ENCODE data around the gene ACAP2. TPM values are rescaled to one million over a fixed set of nuclear protein-coding genes. Genes with fewer than 3 reads are reported as not detected.

ACAP2 gene
- total and polyA plus RNA-seq, 2 donors (not counting 1 experiment from before 2014, with no cell fraction given): 33.7 to 86.5 TPM

GRCh38 chr3:195388380-195388779 is 54.4 kb downstream of the ACAP2 start:
- H3K4me2 ChIP-seq (ENCODE audit: extremely low read depth, insufficient read depth, low read length): no peak overlapping the region
- no peaks in the 10 kb centered on the region for H3K9me3 ChIP-seq (ENCODE audit: control insufficient read depth, insufficient read depth, low read depth, low read length)
- H2AFZ ChIP-seq (ENCODE audit: low read length): no peak overlapping the region
- no peaks in the 10 kb centered on the region for H4K20me1 ChIP-seq (ENCODE audit: control insufficient read depth, extremely low read depth, insufficient read depth, low read length)
- H3K79me2 ChIP-seq (ENCODE audit: control insufficient read depth, insufficient read depth, low read length): peaks cover 2% of the 10 kb centered on the region
- no peak for TF ChIP-seq CTCF (conservative IDR thresholded peaks at IDR 0.05 in 1 of 2, IDR thresholded peaks at IDR 0.05 in 1 of 2; ENCODE audit: low read depth in 1 of 2, low read length in 2 of 2)
- no peak for TF ChIP-seq EZH2 (IDR thresholded peaks at IDR 0.05; ENCODE audit: low read length, missing control alignments)
- no peak overlapping the region for H3K4me3 ChIP-seq (replicated peaks in 1 of 4; ENCODE audit: control extremely low read depth in 1 of 4, insufficient read depth in 1 of 4, low read depth in 3 of 4, low read length in 4 of 4)
- no peaks in the 10 kb centered on the region for H3K27me3 ChIP-seq (ENCODE audit: control insufficient read depth, insufficient read depth, low read length)
- DNase-seq (ENCODE audit: low read depth in 2 of 2): no peak
- no peaks in the 10 kb centered on the region for H3K4me1 ChIP-seq (ENCODE audit: control insufficient read depth, extremely low read depth, insufficient read depth, low read length)
- no peak overlapping the region for H3K27ac ChIP-seq (ENCODE audit: insufficient read depth, low read length)
- no peak overlapping the region for H3K9ac ChIP-seq (ENCODE audit: insufficient read depth, low read length)
- H3K36me3 ChIP-seq (ENCODE audit: control insufficient read depth, insufficient read depth, low read length): no peaks in the 10 kb centered on the region

GRCh38 chr3:195386739-195387138 is 56.1 kb downstream of the ACAP2 start:
- TF ChIP-seq EZH2 (IDR thresholded peaks at IDR 0.05; ENCODE audit: low read length, missing control alignments) (no peak), CTCF (conservative IDR thresholded peaks at IDR 0.05 in 1 of 2, IDR thresholded peaks at IDR 0.05 in 1 of 2; ENCODE audit: low read depth in 1 of 2, low read length in 2 of 2) (no peak)
- no peaks in the 10 kb centered on the region for H3K79me2 ChIP-seq (ENCODE audit: control insufficient read depth, insufficient read depth, low read length)
- no peak for DNase-seq (ENCODE audit: low read depth in 2 of 2)

GRCh38 chr3:195385526-195385925 is 57.3 kb downstream of the ACAP2 start:
- Histone ChIP-seq H3K27ac (ENCODE audit: insufficient read depth, low read length) (no peak overlapping the region), H3K27me3 (ENCODE audit: control insufficient read depth, insufficient read depth, low read length) (no peaks in the 10 kb centered on the region), H3K9ac (ENCODE audit: insufficient read depth, low read length) (no peak overlapping the region), H3K4me2 (ENCODE audit: extremely low read depth, insufficient read depth, low read length) (no peak overlapping the region), H4K20me1 (ENCODE audit: control insufficient read depth, extremely low read depth, insufficient read depth, low read length) (no peaks in the 10 kb centered on the region), H2AFZ (ENCODE audit: low read length) (no peak overlapping the region), H3K9me3 (ENCODE audit: control insufficient read depth, insufficient read depth, low read depth, low read length) (no peaks in the 10 kb centered on the region), H3K79me2 (ENCODE audit: control insufficient read depth, insufficient read depth, low read length) (no peaks in the 10 kb centered on the region), H3K36me3 (ENCODE audit: control insufficient read depth, insufficient read depth, low read length) (no peaks in the 10 kb centered on the region), H3K4me3 (replicated peaks in 1 of 4; ENCODE audit: control extremely low read depth in 1 of 4, insufficient read depth in 1 of 4, low read depth in 3 of 4, low read length in 4 of 4) (no peak overlapping the region), H3K4me1 (ENCODE audit: control insufficient read depth, extremely low read depth, insufficient read depth, low read length) (no peaks in the 10 kb centered on the region)
- TF ChIP-seq CTCF (conservative IDR thresholded peaks at IDR 0.05 in 1 of 2, IDR thresholded peaks at IDR 0.05 in 1 of 2; ENCODE audit: low read depth in 1 of 2, low read length in 2 of 2): no peak
- no peak for TF ChIP-seq EZH2 (IDR thresholded peaks at IDR 0.05; ENCODE audit: low read length, missing control alignments)
- peak in 1 of 2 donors; percentile 62 for DNase-seq (ENCODE audit: low read depth in 2 of 2)

More at GRCh38 chr3:195386739-195387138, 56.1 kb downstream of the ACAP2 start:
- Histone ChIP-seq H3K4me1 (ENCODE audit: control insufficient read depth, extremely low read depth, insufficient read depth, low read length) (no peaks in the 10 kb centered on the region), H3K4me3 (replicated peaks in 1 of 4; ENCODE audit: control extremely low read depth in 1 of 4, insufficient read depth in 1 of 4, low read depth in 3 of 4, low read length in 4 of 4) (no peak overlapping the region), H4K20me1 (ENCODE audit: control insufficient read depth, extremely low read depth, insufficient read depth, low read length) (no peaks in the 10 kb centered on the region), H3K9ac (ENCODE audit: insufficient read depth, low read length) (no peak overlapping the region), H3K36me3 (ENCODE audit: control insufficient read depth, insufficient read depth, low read length) (no peaks in the 10 kb centered on the region), H2AFZ (ENCODE audit: low read length) (no peak overlapping the region), H3K27ac (ENCODE audit: insufficient read depth, low read length) (no peak overlapping the region), H3K27me3 (ENCODE audit: control insufficient read depth, insufficient read depth, low read length) (no peaks in the 10 kb centered on the region), H3K4me2 (ENCODE audit: extremely low read depth, insufficient read depth, low read length) (no peak overlapping the region), H3K9me3 (ENCODE audit: control insufficient read depth, insufficient read depth, low read depth, low read length) (no peaks in the 10 kb centered on the region)

All from fibroblast of lung (primary cell).